CD14-positive monocyte (primary cell): ENCODE data around the gene NSMCE3. TPM values are rescaled to one million over a fixed set of nuclear protein-coding genes. Genes with fewer than 3 reads are reported as not detected.

ENCODE experiments used
- DNase-seq, 3 donors: peaks; one replicate each; pipeline ENCODE4 v3.0.0-alpha.2; 2011 to 2022
- H2AFZ ChIP-seq: 2 replicates; pipeline ENCODE4 v1.6.0; 2012; ENCODE audit warnings: mild to moderate bottlenecking, low read depth, low read length, inconsistent platforms; ENCODE audit not compliant: insufficient read depth, poor library complexity, severe bottlenecking
- H3K27ac ChIP-seq, 2 donors: 1 replicate in 1 of 2; 2 replicates in 1 of 2; pipeline ENCODE4 v1.5.1; 2012 to 2013; ENCODE audit warnings: low read length in 2 of 2, control low read depth in 1 of 2, inconsistent platforms in 1 of 2, low read depth in 1 of 2, mild to moderate bottlenecking in 1 of 2
- H3K27me3 ChIP-seq, 2 donors: one replicate each; pipeline versions ENCODE4 v1.6.0 to v1.6.1; 2011 to 2013; ENCODE audit warnings: low read length in 2 of 2; ENCODE audit not compliant: control insufficient read depth in 2 of 2, insufficient read depth in 2 of 2
- H3K36me3 ChIP-seq, 2 donors: replicated peaks in 1 of 2; 1 replicate in 1 of 2; 2 replicates in 1 of 2; pipeline versions ENCODE4 v1.5.1 to v1.6.1; 2012 to 2013; ENCODE audit warnings: low read length in 2 of 2, control low read depth in 1 of 2, inconsistent platforms in 1 of 2, mild to moderate bottlenecking in 1 of 2; ENCODE audit not compliant: insufficient read depth in 2 of 2, control insufficient read depth in 1 of 2
- H3K4me1 ChIP-seq, 2 donors: 1 replicate in 1 of 2; 2 replicates in 1 of 2; pipeline versions ENCODE4 v1.5.1 to v1.6.1; 2012 to 2013; ENCODE audit warnings: low read length in 2 of 2, control low read depth in 1 of 2, inconsistent platforms in 1 of 2, mild to moderate bottlenecking in 1 of 2, moderate library complexity in 1 of 2; ENCODE audit not compliant: insufficient read depth in 2 of 2, control insufficient read depth in 1 of 2
- H3K4me2 ChIP-seq: replicated peaks from 2 replicates; pipeline ENCODE3; 2012; ENCODE audit warnings: low read length, moderate library complexity, mild to moderate bottlenecking; ENCODE audit not compliant: poor library complexity, severe bottlenecking; ENCODE audit errors: extremely low read depth
- H3K4me3 ChIP-seq, 3 experiments: fragments of 200-600 bp in 1 of 3; sonication (generic) in 1 of 3; replicated peaks in 1 of 3; 1 replicate in 2 of 3; 2 replicates in 1 of 3; pipeline ENCODE4 v1.5.1; 2011 to 2013; ENCODE audit warnings: low read length in 3 of 3, mild to moderate bottlenecking in 3 of 3, control low read depth in 2 of 3, low read depth in 2 of 3, inconsistent platforms in 1 of 3, moderate library complexity in 1 of 3
- H3K79me2 ChIP-seq: 2 replicates; pipeline ENCODE4 v1.6.0; 2012; ENCODE audit warnings: mild to moderate bottlenecking, control low read depth, inconsistent platforms, low read length, moderate library complexity; ENCODE audit not compliant: insufficient read depth
- H3K9ac ChIP-seq: 2 replicates; pipeline ENCODE4 v1.6.0; 2017; ENCODE audit warnings: low read length, mild to moderate bottlenecking; ENCODE audit not compliant: insufficient read depth, poor library complexity, severe bottlenecking
- H3K9me3 ChIP-seq, 2 donors: replicated peaks in 1 of 2; 1 replicate in 1 of 2; 2 replicates in 1 of 2; pipeline versions ENCODE4 v1.5.1 to v1.6.1; 2012 to 2013; ENCODE audit warnings: low read length in 2 of 2, control low read depth in 1 of 2; ENCODE audit not compliant: control insufficient read depth in 1 of 2, insufficient read depth in 1 of 2
- H4K20me1 ChIP-seq: 2 replicates; pipeline ENCODE4 v1.6.0; 2012; ENCODE audit warnings: mild to moderate bottlenecking, low read length, control low read depth, moderate library complexity; ENCODE audit not compliant: insufficient read depth
- H3K27ac Mint-ChIP-seq, 7 donors: one replicate each; pipeline ENCODE4 v1.8.0; 2020; ENCODE audit warnings: mild to moderate bottlenecking in 7 of 7, mixed read lengths in 7 of 7, moderate library complexity in 6 of 7, inconsistent platforms in 2 of 7
- H3K27me3 Mint-ChIP-seq, 3 donors: one replicate each; pipeline ENCODE4 v1.8.0; 2021 to 2022; ENCODE audit warnings: low read depth in 3 of 3, mild to moderate bottlenecking in 3 of 3, mixed read lengths in 3 of 3, moderate library complexity in 3 of 3, inconsistent platforms in 1 of 3
- H3K36me3 Mint-ChIP-seq, 2 donors: one replicate each; pipeline ENCODE4 v1.8.0; 2020; ENCODE audit warnings: mixed read lengths in 2 of 2, inconsistent platforms in 1 of 2, mild to moderate bottlenecking in 1 of 2
- H3K4me1 Mint-ChIP-seq: one replicate; pipeline ENCODE4 v1.8.0; 2020; ENCODE audit warnings: mild to moderate bottlenecking, mixed read lengths
- H3K4me3 Mint-ChIP-seq, 2 donors: one replicate each; pipeline ENCODE4 v1.8.0; 2020; ENCODE audit warnings: mild to moderate bottlenecking in 2 of 2, mixed read lengths in 2 of 2, moderate library complexity in 1 of 2
- H3K9me3 Mint-ChIP-seq, 7 donors: one replicate each; pipeline ENCODE4 v1.8.0; 2020 to 2022; ENCODE audit warnings: mixed read lengths in 7 of 7, mild to moderate bottlenecking in 6 of 7, moderate library complexity in 6 of 7, inconsistent platforms in 2 of 7
- CTCF ChIP-seq: fragments of 200-600 bp; IDR thresholded peaks from one replicate; pipeline ENCODE4 v1.8.0; 2022; ENCODE audit warnings: antibody characterized with exemption, mild to moderate bottlenecking
- WGBS: methylation state at CpG from one replicate; pipeline ENCODE4 v1.1.5; 2013; ENCODE audit warnings: missing lambda C conversion rate; ENCODE audit not compliant: insufficient coverage; 5-methylcytosine and 5-hydroxymethylcytosine counted together
- intact Hi-C, 2 donors: fragments of 100-400 bp; cut with micrococcal nuclease; formaldehyde crosslinking; loops; one replicate each; pipeline versions ENCODE4 v1.15.0 to v1.15.1; 2023
- polyA plus RNA-seq, 3 donors: library from polyadenylated mRNA; depleted of rRNA in 1 of 3; unstranded in 2 of 3; stranded (reverse) in 1 of 3; fragments of 300-500 nt in 2 of 3; fragments of >200 nt in 1 of 3; fragmentation: Illumina TruSeq in 2 of 3; gene quantifications; 1 replicate in 2 of 3; 2 replicates in 1 of 3; pipeline ENCODE4 v1.2.3, GENCODE V29; 2012 to 2021

NSMCE3 gene
- polyA plus RNA-seq, 3 donors, result 5.9 to 9.0 (median 7.5) TPM

- Mint-ChIP-seq H3K36me3 (no peaks in the 10 kb centered on the region), H3K27ac (no peak overlapping the region), H3K27me3 (peaks cover 5 to 12% (median 7%) of the 10 kb centered on the region in 3 donors), H3K9me3 (peaks cover 0 to 4% (median 2%) of the 10 kb centered on the region in 7 donors), H3K4me3 (no peak overlapping the region), H3K4me1 (no peaks in the 10 kb centered on the region)
- WGBS, result 100% methylated on average over 1 of the region's 1 CpG
- Histone ChIP-seq H3K4me3 (no peak overlapping the region), H3K27ac (no peak overlapping the region), H3K4me1 (peaks cover 0 to 2% of the 10 kb centered on the region in 2 donors), H3K36me3 (no peaks in the 10 kb centered on the region), H3K4me2 (no peak overlapping the region), H3K9ac (no peak overlapping the region), H3K27me3 (peaks cover 3 to 4% of the 10 kb centered on the region in 2 donors), H3K9me3 (no peaks in the 10 kb centered on the region), H3K79me2 (no peaks in the 10 kb centered on the region), H2AFZ (no peak overlapping the region), H4K20me1 (no peaks in the 10 kb centered on the region)
- intact Hi-C loops, result no loop called here
- TF ChIP-seq CTCF, result no peak
- no peak for DNase-seq
These were observed 6.2 kb upstream of the NSMCE3 start for GRCh38 chr15:29275855-29276254.

DNA sequence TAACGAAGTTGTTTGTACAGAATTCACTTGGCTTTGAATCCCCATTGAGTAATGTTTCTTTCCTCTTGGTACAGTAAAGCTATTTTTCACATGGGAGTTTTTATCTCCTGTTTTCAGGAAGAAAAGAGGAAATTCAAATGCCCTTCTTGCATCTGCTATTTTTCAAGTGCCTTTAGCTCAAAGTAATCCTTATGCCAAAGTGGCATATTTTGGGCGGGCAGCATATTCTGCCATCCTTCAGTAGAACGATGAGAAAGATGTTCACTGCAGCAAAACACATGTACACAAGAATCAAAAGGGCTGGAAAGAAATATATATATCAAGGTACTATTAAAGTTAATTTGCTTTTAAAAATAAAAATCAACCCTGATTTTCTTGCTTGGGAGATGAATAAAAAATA is 5.3 kb upstream of the NSMCE3 start:
- no peaks in the 10 kb centered on the region for H3K36me3 Mint-ChIP-seq
- intact Hi-C loops, result no loop called here
- WGBS, result no CpG with 5 or more reads among the region's 3 CpGs
- Histone ChIP-seq H3K9ac (no peak overlapping the region), H4K20me1 (no peaks in the 10 kb centered on the region), H3K4me1 (peaks cover 7 to 11% of the 10 kb centered on the region in 2 donors), H3K4me3 (no peak overlapping the region), H3K79me2 (no peaks in the 10 kb centered on the region), H3K27ac (no peak overlapping the region), H2AFZ (no peak overlapping the region), H3K9me3 (no peaks in the 10 kb centered on the region), H3K4me2 (no peak overlapping the region), H3K36me3 (no peaks in the 10 kb centered on the region), H3K27me3 (peaks cover 0 to 2% of the 10 kb centered on the region in 2 donors)
- no peak for DNase-seq
- H3K27ac Mint-ChIP-seq, result no peak overlapping the region
- no peak overlapping the region for H3K4me3 Mint-ChIP-seq
- peaks cover 0 to 4% (median 1%) of the 10 kb centered on the region in 7 donors for H3K9me3 Mint-ChIP-seq
- H3K4me1 Mint-ChIP-seq, result peaks cover 8% of the 10 kb centered on the region
- H3K27me3 Mint-ChIP-seq, result peaks cover 5 to 7% (median 7%) of the 10 kb centered on the region in 3 donors
- no peak for TF ChIP-seq CTCF
